HG03558 (cell line): Measurements from ENCODE around the gene NCKIPSD.

Experiments used
- ATAC-seq: cut with Tn5 transposase; IDR thresholded peaks from one replicate; pipeline ENCODE4 v1.9.1; 2021; ENCODE audit warnings: moderate number of reproducible peaks; ENCODE audit not compliant: unreplicated experiment; ENCODE audit errors: extremely low read depth

The NCKIPSD gene

DNA sequence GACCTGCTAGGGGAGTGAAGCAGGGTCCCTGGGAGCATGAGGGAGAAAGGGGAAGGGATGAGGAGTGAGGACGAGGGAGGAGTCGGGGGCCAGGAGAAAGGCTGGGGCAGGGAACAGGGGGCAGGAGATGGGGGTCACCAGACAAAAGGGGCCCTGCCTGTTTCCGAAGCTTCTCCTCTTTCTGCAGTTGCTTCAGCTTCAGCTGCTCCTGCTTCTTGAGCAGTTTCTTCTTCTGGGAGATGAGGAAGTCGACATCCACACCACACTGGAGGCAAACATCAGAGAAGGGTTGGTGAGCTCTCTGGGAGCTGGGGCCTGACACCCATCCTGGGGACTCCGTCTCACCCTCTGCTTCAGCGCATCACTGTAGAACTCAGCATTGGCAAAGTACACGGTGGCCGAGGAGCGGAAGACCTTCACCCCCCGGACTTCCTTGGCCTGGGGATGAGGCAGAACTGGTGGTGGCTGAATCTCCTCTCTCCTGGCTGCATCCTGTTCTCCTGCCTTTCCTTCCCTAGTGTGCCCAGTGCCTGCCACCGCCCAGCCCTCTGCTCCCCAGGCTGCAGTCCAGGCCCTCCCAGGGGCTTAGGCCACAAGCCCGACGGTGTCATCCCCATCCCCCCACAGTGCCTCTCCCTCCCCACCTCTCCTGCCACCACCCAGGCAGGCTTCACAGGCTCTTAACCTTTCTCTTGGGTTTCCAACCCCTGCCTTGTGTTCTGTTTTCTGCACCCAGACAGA is 57.3 kb downstream of the NCKIPSD start:
- no peak for ATAC-seq

- no peak for ATAC-seq
Observed at GRCh38 chr3:48625600-48625999, 60.1 kb downstream of the NCKIPSD start.

DNA sequence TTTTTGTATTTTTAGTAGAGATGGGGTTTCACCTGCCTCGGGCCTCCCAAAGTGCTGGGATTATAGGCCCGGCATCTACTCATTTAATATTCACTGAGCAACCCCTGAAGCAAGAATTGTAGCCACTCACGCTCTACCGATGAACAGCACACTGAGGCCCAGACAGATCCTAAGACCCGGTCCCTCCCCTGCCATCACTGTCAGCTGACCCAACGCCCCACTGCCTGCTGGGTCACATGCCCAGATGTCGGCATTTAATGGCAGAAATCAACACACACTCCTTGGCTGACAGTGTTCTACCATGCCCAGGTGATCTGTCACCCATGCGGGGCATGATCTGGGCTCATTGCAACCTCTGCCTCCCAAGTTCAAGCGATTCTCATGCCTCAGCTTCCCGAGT is 60.9 kb downstream of the NCKIPSD start:
- ATAC-seq = no peak

DNA sequence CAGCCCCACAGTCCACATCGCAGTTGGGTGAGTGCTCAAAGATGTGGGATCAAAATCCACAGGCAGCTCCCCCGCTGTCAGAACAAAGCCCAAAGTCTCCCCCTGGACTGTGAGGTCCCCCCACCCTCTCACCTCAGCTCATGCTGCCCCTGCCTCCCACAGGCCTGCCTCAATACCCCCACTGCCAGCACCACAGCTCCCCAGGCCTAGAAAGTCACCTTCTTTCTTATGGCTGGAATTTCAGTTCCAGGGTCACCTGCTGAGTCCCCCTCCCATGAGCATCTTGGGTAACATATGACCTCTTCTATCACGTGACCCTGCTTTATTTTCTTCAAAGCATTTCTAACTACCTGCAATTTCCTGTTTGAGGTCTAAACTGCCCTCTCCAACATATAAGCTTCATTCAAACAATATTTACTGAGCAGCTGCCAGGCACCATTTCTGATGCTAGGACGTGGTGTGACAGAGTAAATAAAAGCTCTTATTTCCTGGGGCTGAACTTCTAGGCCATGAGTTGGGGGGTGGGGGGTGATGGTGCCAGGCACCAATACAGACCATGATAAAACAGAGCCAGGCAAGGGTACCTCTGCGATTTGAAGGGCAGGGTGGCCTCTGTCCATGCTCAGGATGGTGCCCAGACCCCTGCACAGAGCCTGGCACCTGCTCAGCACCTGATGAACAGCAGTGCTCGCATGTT is 61.7 kb downstream of the NCKIPSD start:
- ATAC-seq = no peak
